Epithelial cell of proximal tubule (primary cell): Measurements from ENCODE around the gene FAM47B. TPM values are rescaled to one million over a fixed set of nuclear protein-coding genes. Genes with fewer than 3 reads are reported as not detected.

ENCODE experiments used
- DNase-seq: peaks from one replicate; pipeline ENCODE4 v3.0.0-alpha.2; 2011; ENCODE audit warnings: low read depth
- H3K4me3 ChIP-seq: 2 replicates; pipeline ENCODE4 v1.5.1; 2011; ENCODE audit warnings: low read depth, mild to moderate bottlenecking, low read length
- total RNA-seq: library from RNA; depleted of rRNA; stranded (reverse); fragments of >200 nt; gene quantifications from 2 replicates; pipeline ENCODE4 v1.2.3, GENCODE V29; 2015
- TF ChIP-seq, protein P1 (sequence below): conservative IDR thresholded peaks from 2 replicates; pipeline ENCODE4 v1.5.1; 2012; ENCODE audit warnings: low read depth, mild to moderate bottlenecking, low read length

Gene FAM47B
- total RNA-seq, 1 donor from 2014 or later, result not detected

DNA sequence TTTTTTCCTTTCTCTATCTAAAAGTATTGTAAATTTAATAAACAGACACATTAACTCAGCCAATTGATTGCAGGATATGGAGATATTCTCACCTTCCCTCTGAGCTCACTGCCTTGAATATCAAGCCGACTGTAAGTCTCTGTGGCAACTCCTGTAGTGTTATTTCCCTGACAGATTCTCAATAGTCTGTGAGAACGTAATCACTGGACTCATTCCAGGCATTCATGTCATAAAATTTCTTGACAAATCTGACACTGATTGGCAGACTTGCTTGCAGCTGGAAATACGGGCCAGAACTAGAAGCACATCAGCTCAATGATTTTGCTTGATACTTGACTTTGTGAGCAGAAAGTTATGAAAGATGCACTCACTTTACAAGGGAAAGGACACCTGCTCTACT is 29.6 kb downstream of the FAM47B start:
- H3K4me3 ChIP-seq, result no peak overlapping the region
- DNase-seq, result no peak
- TF ChIP-seq, protein P1, sequence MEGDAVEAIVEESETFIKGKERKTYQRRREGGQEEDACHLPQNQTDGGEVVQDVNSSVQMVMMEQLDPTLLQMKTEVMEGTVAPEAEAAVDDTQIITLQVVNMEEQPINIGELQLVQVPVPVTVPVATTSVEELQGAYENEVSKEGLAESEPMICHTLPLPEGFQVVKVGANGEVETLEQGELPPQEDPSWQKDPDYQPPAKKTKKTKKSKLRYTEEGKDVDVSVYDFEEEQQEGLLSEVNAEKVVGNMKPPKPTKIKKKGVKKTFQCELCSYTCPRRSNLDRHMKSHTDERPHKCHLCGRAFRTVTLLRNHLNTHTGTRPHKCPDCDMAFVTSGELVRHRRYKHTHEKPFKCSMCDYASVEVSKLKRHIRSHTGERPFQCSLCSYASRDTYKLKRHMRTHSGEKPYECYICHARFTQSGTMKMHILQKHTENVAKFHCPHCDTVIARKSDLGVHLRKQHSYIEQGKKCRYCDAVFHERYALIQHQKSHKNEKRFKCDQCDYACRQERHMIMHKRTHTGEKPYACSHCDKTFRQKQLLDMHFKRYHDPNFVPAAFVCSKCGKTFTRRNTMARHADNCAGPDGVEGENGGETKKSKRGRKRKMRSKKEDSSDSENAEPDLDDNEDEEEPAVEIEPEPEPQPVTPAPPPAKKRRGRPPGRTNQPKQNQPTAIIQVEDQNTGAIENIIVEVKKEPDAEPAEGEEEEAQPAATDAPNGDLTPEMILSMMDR, result no peak

GRCh38 chrX:34978171-34978570 is 35.6 kb downstream of the FAM47B start:
- H3K4me3 ChIP-seq, result no peak overlapping the region
- TF ChIP-seq, protein P1, result no peak
- no peak for DNase-seq

GRCh38 chrX:34987646-34988045 is 45.0 kb downstream of the FAM47B start:
- TF ChIP-seq, protein P1, result no peak
- no peak for DNase-seq
- H3K4me3 ChIP-seq, result no peak overlapping the region
